Mucosa of stomach (tissue), 1 donor: ENCODE data around the gene TRABD2A.

ENCODE experiments used
- H3K27me3 ChIP-seq: one replicate; pipeline ENCODE4 v1.7.0; 2013; ENCODE audit warnings: mild to moderate bottlenecking, low read length; ENCODE audit not compliant: control insufficient read depth, insufficient read depth
- H3K36me3 ChIP-seq: one replicate; pipeline ENCODE4 v1.7.0; 2013; ENCODE audit warnings: low read length; ENCODE audit not compliant: control insufficient read depth, insufficient read depth
- H3K4me1 ChIP-seq: one replicate; pipeline ENCODE4 v1.7.0; 2013; ENCODE audit warnings: mild to moderate bottlenecking, low read length; ENCODE audit not compliant: control insufficient read depth, insufficient read depth
- H3K4me3 ChIP-seq: one replicate; pipeline ENCODE4 v1.7.0; 2013; ENCODE audit warnings: low read length
- H3K9ac ChIP-seq: one replicate; pipeline ENCODE4 v1.7.0; 2013; ENCODE audit warnings: mild to moderate bottlenecking, low read length, moderate library complexity
- H3K9me3 ChIP-seq: one replicate; pipeline ENCODE4 v1.7.0; 2013; ENCODE audit warnings: mild to moderate bottlenecking, low read length, moderate library complexity; ENCODE audit not compliant: control insufficient read depth
- donor health status: Pancreatic carcinoma.

Gene TRABD2A

DNA sequence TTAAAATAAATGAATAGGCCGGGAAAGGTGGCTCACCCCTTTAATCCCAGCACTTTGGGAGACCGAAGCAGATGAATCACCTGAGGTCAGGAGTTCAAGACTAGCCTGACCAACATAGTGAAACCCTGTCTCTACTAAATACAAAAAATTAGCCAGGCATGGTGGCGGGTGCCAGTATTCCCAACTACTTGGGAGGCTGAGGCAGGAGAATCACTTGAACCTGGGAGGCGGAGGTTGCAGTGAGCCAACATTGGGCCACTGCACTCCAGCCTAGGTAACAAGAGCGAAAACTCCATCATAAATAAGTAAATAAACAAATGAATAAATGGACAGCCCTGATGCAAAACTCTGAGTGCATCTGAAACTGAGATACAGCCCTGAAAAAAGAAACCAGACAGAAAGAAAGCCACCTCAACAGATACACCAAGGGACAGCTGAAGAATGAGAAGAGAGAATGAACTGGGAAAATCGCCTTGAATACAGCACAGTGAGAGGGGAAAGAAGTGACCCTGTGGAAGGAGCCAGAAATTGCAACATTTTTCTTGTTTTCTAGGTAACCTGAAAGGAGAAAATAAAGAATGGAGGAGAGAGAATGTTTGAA lies 64.4 kb downstream of the TRABD2A start:
- H3K4me1 ChIP-seq: no peaks in the 10 kb centered on the region
- no peaks in the 10 kb centered on the region for H3K27me3 ChIP-seq
- H3K4me3 ChIP-seq: no peak overlapping the region
- H3K9ac ChIP-seq: no peak overlapping the region
- no peaks in the 10 kb centered on the region for H3K36me3 ChIP-seq
- no peaks in the 10 kb centered on the region for H3K9me3 ChIP-seq

DNA sequence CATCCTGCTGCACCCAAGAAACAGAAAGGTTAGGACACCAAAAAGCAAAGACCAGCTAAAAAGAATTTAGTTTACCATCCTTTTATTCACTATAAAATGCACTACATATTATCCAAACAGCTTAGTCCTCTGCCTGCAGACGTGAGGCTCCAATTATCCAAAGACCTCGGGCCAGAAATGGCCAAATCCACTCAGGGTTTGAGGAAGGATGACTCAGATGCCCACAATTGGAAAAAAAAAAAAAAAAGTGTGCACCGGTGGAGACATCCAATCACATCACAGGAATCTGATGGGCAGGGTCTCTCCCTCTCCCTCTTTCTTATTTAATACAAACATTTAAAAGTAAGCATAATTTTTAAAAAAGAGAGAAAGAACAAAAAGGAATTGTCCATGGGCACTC lies 65.7 kb downstream of the TRABD2A start:
- H3K9ac ChIP-seq: no peak overlapping the region
- no peaks in the 10 kb centered on the region for H3K4me1 ChIP-seq
- H3K27me3 ChIP-seq: no peaks in the 10 kb centered on the region
- H3K9me3 ChIP-seq: no peaks in the 10 kb centered on the region
- H3K36me3 ChIP-seq: no peaks in the 10 kb centered on the region
- H3K4me3 ChIP-seq: no peak overlapping the region

DNA sequence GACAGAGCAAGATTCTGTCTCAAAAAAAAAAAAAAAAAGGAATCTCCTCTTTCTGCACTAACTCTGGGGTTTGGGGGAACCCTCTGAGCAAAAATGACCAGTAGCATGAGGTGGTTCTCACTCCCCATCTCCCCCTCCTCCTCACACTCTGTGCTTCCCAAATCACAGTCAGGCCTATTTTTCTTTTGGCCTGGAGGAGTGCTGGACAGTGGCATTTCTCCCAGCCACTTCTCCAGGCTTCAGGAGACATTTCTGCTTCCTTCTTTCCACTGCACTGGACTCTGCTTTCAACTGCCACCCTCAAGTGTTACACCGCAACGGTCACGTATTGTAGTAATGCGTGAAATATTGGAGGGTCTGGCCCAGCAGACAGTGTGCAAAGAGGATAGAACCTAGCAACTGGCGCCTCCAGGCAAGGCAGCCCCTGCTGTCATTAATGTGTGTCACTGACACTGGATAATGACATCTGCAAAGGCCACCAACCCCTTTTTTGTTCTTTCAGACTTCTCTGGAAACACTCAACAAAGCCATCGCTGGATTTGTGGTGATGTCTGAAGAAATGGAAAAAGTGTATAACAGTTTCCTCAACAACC lies 68.9 kb downstream of the TRABD2A start:
- Histone ChIP-seq H3K36me3 (no peaks in the 10 kb centered on the region), H3K4me1 (peaks cover 2% of the 10 kb centered on the region), H3K27me3 (no peaks in the 10 kb centered on the region), H3K9me3 (no peaks in the 10 kb centered on the region), H3K9ac (no peak overlapping the region), H3K4me3 (no peak overlapping the region)

DNA sequence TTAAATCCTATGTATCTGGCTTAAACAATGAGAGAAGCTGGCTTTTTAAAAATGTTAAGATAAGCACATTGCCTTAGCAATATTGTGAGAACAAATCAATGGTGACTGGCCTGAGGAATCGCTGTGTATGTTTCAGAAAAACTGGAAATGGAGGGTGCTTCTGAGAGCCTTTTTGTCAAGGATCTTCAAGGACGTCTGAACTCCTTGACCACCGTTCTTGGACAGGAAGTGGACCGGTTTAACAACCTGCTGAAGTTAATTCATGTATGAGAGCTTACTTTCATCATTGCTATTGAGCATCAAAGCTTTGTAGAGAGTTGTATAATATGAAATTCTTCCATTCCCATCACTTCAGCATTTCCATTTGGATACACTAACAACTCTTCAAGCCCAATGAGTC lies 72.6 kb downstream of the TRABD2A start:
- Histone ChIP-seq H3K9ac (no peak overlapping the region), H3K4me1 (peaks cover 4% of the 10 kb centered on the region), H3K4me3 (no peak overlapping the region), H3K9me3 (no peaks in the 10 kb centered on the region), H3K27me3 (no peaks in the 10 kb centered on the region), H3K36me3 (no peaks in the 10 kb centered on the region)

DNA sequence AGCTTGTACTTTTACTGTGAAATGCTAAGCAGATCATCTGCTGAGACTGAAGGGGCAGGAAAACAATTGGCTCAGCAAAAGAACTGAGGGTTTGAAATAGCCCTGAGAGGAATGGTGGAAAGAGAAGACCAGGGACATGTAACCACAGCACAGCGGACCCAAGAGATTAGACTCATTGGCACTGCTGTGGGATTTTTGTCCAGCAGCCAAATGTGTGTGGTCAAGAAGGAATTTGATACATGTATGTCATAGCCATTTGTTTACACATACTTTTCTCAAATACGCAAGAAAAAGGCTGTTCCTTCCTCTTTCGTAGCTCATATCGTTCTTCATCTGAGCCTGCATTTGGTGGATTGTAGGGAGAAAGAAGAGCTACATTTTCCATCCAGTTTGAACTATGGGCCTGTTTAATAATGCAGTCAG lies 73.8 kb downstream of the TRABD2A start:
- Histone ChIP-seq H3K9me3 (no peaks in the 10 kb centered on the region), H3K4me1 (peaks cover 4% of the 10 kb centered on the region), H3K4me3 (no peak overlapping the region), H3K9ac (no peak overlapping the region), H3K36me3 (no peaks in the 10 kb centered on the region), H3K27me3 (no peaks in the 10 kb centered on the region)

DNA sequence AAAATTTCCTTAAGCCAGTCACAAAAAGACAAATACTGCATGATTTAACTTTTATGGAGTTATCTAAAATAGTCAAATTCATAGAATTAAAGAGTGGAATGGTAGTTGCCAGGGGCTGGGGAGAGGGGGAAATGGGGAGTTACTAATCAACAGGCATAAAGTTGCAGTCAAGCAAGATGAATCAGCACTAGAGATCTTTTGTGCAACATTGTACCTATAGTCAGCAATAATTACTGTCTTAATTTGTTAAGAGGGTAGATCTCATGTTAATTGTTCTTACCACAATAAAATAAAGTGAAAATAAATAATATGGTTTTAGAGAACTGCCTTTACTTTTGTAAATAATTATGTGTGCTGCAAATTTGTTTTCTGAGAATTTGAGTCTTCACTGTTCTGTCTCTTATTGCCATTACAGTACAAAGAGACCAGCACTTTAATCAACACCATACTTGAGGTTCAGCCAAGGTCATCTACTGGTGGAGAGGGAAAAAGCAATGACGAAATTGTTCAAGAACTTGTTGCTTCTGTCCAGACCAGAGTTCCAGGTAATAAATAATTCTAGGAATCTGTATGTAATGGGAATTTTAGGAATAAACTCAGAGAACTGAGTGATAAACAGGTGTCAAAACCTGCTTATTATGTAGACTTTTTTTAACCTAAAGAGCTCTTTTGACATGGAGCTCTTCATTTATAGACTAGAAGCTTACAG lies 75.5 kb downstream of the TRABD2A start:
- Histone ChIP-seq H3K27me3 (no peaks in the 10 kb centered on the region), H3K9ac (no peak overlapping the region), H3K36me3 (no peaks in the 10 kb centered on the region), H3K4me3 (no peak overlapping the region), H3K4me1 (peaks cover 4% of the 10 kb centered on the region), H3K9me3 (no peaks in the 10 kb centered on the region)

DNA sequence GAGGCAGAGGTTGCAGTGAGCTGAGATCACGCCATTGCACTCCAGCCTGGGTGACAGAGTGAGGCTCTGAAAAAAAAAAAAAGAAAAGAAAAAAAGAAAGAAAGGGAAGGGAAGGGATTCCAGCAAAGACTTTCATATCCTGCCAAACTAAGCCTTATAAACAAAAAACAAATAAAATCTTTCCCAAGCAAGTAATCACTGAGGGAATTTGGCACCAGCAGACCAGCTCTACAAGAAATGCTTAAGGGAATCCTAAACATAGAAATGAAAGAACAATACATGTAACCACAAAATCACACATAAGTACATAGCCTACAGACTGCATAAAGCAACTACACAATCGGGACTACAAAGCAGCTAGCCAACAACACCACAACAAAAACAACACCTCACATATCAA lies 79.1 kb downstream of the TRABD2A start:
- Histone ChIP-seq H3K9me3 (no peaks in the 10 kb centered on the region), H3K27me3 (no peaks in the 10 kb centered on the region), H3K9ac (no peak overlapping the region), H3K4me3 (no peak overlapping the region), H3K4me1 (peaks cover under 1% of the 10 kb centered on the region), H3K36me3 (no peaks in the 10 kb centered on the region)

DNA sequence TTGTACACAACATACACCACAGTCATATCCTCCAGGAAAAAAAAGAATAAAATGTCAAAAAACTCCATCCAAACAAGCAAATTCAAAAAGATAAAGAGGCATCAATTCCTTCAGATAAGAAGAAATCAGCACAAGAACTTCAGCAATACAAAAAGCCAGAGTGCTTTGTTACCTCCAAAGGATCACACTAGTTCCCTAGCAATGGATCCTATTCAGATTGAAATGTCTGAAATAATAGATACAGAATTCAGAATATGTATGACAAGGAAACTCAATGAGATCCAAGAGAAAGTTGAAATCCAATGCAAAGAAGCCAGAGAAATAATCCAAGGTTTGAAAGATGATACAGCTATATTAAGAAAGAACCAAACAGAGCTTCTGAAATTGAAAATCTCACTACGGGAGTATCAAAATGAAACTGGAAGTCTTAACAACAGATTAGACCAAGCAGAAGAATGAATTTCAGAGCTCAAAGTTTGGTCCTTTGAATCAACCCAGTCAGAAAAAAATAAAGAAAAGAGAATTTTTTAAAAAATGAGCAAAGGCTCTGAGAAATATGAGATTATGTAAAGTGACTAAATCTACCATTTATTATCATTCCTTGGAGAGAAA lies 80.6 kb downstream of the TRABD2A start:
- Histone ChIP-seq H3K4me1 (no peaks in the 10 kb centered on the region), H3K36me3 (no peaks in the 10 kb centered on the region), H3K4me3 (no peak overlapping the region), H3K9me3 (no peaks in the 10 kb centered on the region), H3K27me3 (no peaks in the 10 kb centered on the region), H3K9ac (no peak overlapping the region)

DNA sequence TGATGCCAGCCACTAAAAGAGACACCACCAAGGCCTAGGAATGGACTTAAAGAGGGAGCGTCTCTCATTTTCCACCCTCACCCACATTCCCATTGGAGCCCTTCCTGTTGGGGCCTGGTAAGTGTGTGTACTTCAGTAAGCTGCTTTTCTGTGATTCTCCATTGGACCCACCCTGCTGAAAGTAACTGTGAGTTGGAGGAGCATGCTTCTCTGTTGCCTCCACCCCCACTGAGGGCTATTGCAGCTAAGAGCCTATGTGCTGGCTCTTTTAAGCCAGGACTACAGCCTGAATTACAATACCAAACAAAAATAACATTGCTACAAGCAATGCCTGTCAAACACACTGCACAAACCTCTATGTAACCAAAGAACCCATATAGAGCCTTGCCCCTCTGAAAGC lies 81.1 kb downstream of the TRABD2A start:
- Histone ChIP-seq H3K9me3 (no peaks in the 10 kb centered on the region), H3K4me3 (no peak overlapping the region), H3K4me1 (no peaks in the 10 kb centered on the region), H3K9ac (no peak overlapping the region), H3K36me3 (no peaks in the 10 kb centered on the region), H3K27me3 (no peaks in the 10 kb centered on the region)

DNA sequence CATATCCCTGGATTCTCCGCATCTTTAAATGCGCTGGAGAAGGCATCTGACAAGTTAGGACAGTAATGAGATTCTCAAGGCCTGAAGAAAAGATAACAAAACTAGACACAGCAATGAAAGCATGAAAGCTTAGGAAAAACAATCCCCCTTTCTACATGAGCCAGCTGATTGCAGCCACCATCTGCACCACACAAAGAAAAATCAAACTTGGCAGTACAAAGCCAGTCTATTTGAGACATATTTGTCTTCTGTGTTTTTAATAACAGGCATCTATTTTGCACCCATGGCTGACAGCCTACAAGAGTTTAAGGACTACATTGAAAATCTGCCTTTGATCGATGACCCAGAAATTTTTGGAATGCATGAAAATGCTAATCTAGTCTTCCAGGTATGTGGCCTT lies 83.6 kb downstream of the TRABD2A start:
- Histone ChIP-seq H3K27me3 (no peaks in the 10 kb centered on the region), H3K4me3 (no peak overlapping the region), H3K4me1 (no peaks in the 10 kb centered on the region), H3K9me3 (no peaks in the 10 kb centered on the region), H3K36me3 (no peaks in the 10 kb centered on the region), H3K9ac (no peak overlapping the region)

DNA sequence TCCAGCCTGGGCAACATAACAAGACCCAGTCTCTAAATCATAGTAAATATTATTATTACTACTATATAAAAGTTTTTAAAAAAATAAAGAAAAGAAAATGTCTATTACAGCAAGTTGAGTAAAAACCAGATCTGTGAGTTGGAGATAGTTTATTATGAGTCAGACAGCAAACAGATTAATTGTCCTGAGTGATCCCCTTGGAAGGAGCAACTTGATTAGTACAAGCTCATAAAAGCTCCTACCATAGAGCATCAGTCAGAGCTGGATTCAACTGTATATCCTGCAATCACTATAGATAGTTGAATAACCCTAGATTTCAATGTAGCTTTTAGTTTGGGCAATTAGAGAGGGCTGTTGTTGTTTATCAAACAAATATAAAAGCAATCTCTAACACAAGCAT lies 84.1 kb downstream of the TRABD2A start:
- no peaks in the 10 kb centered on the region for H3K36me3 ChIP-seq
- H3K27me3 ChIP-seq: no peaks in the 10 kb centered on the region
- H3K9ac ChIP-seq: no peak overlapping the region
- H3K4me3 ChIP-seq: no peak overlapping the region
- H3K9me3 ChIP-seq: no peaks in the 10 kb centered on the region
- H3K4me1 ChIP-seq: no peaks in the 10 kb centered on the region

DNA sequence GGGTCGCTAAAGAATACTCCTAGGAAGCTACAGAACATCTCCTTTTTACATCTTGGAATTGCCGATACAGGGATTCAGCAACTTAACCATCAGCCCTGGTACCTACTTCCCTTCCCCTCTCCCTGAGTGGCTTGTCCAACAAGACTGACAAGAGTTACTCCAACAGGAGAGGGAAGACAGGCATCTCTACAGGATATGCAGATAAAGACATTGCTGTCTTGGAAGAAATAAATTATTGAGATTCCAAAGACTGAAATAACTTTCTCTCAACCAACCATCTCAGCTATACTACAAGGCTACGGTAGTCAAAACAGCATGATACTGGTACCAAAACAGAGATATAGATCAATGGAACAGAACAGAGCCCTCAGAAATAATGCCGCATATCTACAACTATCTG lies 87.2 kb downstream of the TRABD2A start:
- Histone ChIP-seq H3K27me3 (no peaks in the 10 kb centered on the region), H3K4me3 (no peak overlapping the region), H3K9ac (no peak overlapping the region), H3K9me3 (no peaks in the 10 kb centered on the region), H3K36me3 (no peaks in the 10 kb centered on the region), H3K4me1 (no peaks in the 10 kb centered on the region)
